NK-92 (cell line): ENCODE measurements around the gene GPR65.
A peak's percentile ranks its signal among the peaks of the same experiment; 100 is the strongest.
"Not testable (repeated sequence)": the region's sequence is repeated elsewhere in the genome, so short reads cannot be mapped to it uniquely, and the experiment has no call there.

Experiments
- DNase-seq: peaks from one replicate; lab custom pipeline; 2025; ENCODE audit not compliant: unreplicated experiment; lab: John Stamatoyannopoulos, UW

The GPR65 gene

GRCh38 chr14:88003425-88003824, 1.5 kb upstream of the GPR65 start:
- no peak for DNase-seq

GRCh38 chr14:88004506-88005036, 364 bp upstream of the GPR65 start:
- no peak for DNase-seq

GRCh38 chr14:88005978-88006851, 1.3 kb downstream of the GPR65 start:
- peak; percentile 7 for DNase-seq

GRCh38 chr14:88007608-88008007, 2.7 kb downstream of the GPR65 start:
- DNase-seq: no peak

GRCh38 chr14:88008039-88008742, 3.3 kb downstream of the GPR65 start:
- DNase-seq: no peak

- no peak for DNase-seq
These were observed 4.6 kb downstream of the GPR65 start for GRCh38 chr14:88009486-88009885.

GRCh38 chr14:88010331-88010730, 5.4 kb downstream of the GPR65 start:
- DNase-seq: no peak

- DNase-seq: no peak
These were observed 7.6 kb downstream of the GPR65 start for GRCh38 chr14:88012495-88012894.

- no peak for DNase-seq
These were observed 8.9 kb downstream of the GPR65 start for GRCh38 chr14:88013750-88014349.

GRCh38 chr14:88016768-88017167, 11.8 kb downstream of the GPR65 start:
- DNase-seq: no peak

- no peak for DNase-seq
These were observed 12.6 kb downstream of the GPR65 start for GRCh38 chr14:88017535-88017934.

GRCh38 chr14:88023658-88024187, 18.8 kb downstream of the GPR65 start:
- DNase-seq: no peak

GRCh38 chr14:88024252-88025086, 19.5 kb downstream of the GPR65 start:
- not testable (repeated sequence) for DNase-seq

GRCh38 chr14:88025313-88025712, 20.4 kb downstream of the GPR65 start:
- no peak for DNase-seq

- DNase-seq: no peak
These were observed 22.0 kb downstream of the GPR65 start for GRCh38 chr14:88026890-88027289.

- DNase-seq: no peak
These were observed 24.6 kb downstream of the GPR65 start for GRCh38 chr14:88029500-88029899.

GRCh38 chr14:88030079-88030478, 25.1 kb downstream of the GPR65 start:
- no peak for DNase-seq

- no peak for DNase-seq
These were observed 26.0 kb downstream of the GPR65 start for GRCh38 chr14:88030892-88031291.

- no peak for DNase-seq
These were observed 27.4 kb downstream of the GPR65 start for GRCh38 chr14:88032373-88032772.

GRCh38 chr14:88034076-88034475, 29.1 kb downstream of the GPR65 start:
- DNase-seq: no peak
